ENCODE results near the gene GRK5.

DNA sequence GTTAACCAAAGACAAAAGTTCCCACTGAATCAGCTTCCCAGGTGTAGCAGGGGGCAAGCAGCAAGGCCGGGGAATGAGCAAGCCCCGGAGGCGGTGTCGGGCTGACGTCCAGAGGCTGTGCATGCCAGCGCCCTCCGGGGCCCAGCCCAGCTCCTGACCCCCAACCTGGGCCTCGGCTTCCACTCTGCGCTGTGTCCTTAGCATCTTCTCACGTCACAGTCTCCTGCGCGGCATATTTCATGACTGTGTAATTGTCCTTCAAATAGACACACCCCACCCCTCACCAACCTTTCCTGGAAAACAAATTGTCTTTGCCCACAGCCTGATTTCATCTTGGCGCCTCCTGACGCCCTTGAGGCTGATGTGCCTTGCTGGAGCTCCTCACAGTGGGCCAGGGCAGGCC lies 201.6 kb downstream of the GRK5 start:
- TF ChIP-seq L3MBTL2 (conservative IDR thresholded peaks at IDR 0.05) (no peak), NFRKB (IDR thresholded peaks at IDR 0.05) (no peak), CTBP1 (IDR thresholded peaks at IDR 0.05; ENCODE audit: borderline replicate concordance) (no peak), SP1 (IDR thresholded peaks at IDR 0.05) (no peak), FOXM1 (IDR thresholded peaks at IDR 0.05; ENCODE audit: borderline replicate concordance) (no peak)

Data from HEK293T (cell line).